ENCODE data around the gene TRMT1. TPM values are rescaled to one million over a fixed set of nuclear protein-coding genes. Genes with fewer than 3 reads are reported as not detected.
"Not testable (repeated sequence)": the region's sequence is repeated elsewhere in the genome, so short reads cannot be mapped to it uniquely, and the experiment has no call there.

TRMT1 gene
- total RNA-seq, 2 donors from 2014 or later: 22.0 to 23.6 TPM

DNA sequence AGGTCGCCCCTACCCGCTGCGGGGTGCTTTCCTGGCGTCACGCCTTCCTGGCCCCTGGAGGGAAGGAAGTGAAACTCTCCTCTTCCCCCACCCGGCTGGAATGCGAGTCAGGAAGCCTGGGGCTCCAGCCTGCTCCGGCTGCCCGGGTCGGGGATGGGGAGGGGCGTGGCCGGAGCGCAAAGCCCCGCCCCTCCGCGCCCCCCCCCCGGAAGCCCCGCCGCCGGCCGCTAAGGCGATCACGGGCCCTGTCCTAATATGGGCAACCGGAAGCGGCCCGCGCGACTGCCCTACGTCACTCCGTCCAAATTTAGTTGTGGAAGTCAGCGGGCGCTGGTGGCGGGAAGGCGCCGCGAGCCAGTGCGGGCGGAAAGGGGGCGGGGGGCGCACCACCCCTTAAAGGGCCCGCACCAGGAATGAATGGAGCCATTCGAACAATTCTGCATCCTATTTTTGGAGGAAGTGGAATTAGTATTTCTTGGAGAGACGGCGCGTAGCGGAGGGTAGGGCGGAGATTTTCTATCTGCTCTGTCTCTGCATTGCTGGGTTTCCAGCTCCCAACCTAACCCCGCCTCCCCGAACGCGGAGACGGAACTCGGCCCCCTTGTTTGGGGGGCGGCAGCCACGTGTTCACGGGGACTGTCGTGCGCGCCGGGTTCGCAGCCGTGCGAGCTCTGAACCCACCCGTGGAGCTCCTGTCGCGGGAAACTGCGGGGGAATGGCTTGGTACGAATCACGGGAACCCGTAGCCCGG is 35.2 kb upstream of the TRMT1 start:
- ATAC-seq (peak; percentile 47), DNase-seq (peak; percentile 98)
- intact Hi-C loops (cut with DNase I, micrococcal nuclease): no loop called here

DNA sequence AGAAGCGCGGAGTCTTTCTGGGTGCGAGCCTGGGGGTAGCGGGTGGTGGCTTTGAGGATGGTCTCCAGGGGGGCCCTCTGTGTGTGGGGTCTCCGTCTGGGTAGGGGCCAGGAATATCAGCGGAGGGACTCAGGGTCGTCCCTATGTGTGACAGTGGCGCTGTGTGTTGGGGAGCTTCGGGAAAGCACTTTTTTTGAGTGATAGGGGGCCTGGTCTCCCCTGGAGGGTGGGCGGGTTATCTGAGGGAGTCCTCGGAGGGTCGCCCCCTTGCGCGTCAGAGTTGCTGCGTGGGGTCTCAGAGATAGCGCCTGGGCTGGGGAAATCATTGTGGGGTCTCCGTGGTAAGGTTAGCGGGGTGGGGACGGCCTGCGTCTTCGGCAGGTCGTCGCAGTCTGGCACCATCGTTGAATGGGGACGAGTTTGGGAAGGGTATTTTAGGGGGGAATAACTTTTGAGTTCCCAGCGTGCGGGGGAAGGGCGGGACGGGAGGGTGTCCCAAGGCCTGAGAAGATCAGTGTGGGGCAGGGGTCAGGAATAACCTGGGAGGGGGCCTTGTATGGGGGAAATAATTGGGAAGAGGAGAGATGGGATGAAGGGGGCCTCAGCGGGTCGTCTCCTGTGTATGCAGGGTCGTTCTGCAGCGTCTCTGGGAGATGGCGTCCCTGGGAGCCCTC is 34.5 kb upstream of the TRMT1 start:
- no peak for ATAC-seq
- DNase-seq: peak in 1 of 2 donors; percentile 56
- intact Hi-C loops (cut with DNase I, micrococcal nuclease): no loop called here

DNA sequence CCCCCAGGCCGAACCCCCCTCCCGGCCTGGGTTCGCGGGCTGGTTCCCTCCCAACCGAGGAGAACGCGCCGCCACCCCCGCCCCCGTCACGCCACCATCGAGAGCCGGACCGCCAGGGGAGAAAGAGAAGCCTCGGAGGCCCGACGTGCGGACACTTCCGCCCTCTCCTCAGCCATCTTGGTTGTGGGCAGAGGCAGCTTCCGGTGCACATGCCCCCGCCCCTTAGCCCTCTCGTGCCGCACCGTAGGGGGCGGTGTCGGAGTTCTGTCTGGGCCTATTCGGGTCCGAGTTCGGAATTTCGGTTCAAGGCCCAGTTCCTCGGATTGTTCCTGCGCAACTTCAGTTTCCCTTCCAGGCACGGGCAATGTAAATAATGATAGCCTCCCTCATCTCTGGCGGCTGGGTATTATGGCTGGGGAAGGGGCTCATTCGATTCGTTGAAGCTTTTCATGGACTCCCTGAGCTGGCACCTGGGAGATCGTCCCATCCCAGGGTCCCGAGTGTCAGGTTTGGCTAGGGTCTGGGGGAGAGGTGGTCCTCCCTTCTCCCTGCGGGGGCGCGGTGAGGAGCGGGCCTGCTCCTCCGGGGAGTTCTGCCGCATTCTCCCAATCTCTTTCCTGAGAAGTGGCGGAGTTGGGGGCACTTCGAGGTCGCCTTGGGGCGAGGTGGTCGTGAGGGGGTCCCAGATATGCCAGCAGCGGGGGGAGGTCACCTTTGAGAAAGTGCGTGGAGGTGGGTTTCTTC is 33.8 kb upstream of the TRMT1 start, which contains the start of the genes IER2 and STX10:
Gene IER2 (plus strand): TSS at position 225 of the 744 bp plus-strand sequence. CDS start 2,776 bp downstream, outside the sequence.
Gene STX10 (minus strand): TSS at position 189 of the 744 bp plus-strand sequence. CDS start 202 bp downstream, outside the sequence.
- intact Hi-C loops (cut with DNase I, micrococcal nuclease): no loop called here
- DNase-seq (peak; percentile 95 to 96), ATAC-seq (peak; percentile 55)

DNA sequence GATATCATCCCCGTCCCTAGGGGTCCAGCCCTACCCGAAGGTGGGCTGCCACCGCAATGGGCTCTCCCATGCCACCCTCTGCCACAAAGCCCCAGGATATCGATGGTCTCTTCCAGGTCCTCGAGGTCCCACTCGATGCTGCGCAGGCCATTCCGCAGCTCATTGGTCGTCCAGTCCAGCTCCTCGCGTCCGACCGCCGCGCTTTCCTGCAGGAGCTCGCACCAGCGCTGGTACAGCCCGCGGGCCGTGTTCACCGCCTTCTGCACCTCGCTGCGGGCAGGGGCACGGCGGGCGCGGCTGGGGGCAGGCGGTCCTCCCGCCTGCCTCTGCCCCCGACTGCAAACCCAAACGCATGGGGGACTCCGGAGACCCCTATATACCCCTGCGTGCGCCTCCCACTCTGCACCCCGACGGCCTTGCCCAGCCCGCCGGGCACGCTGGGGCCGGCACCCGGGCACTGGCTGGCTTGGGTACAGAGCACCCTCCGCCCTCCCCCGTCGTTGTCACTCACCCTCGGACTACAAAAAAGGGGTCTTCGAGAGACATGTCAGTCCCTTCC is 33.2 kb upstream of the TRMT1 start:
- intact Hi-C loops (cut with DNase I, micrococcal nuclease): no loop called here
- ATAC-seq (peak; percentile 9), DNase-seq (peak; percentile 59 to 77)

DNA sequence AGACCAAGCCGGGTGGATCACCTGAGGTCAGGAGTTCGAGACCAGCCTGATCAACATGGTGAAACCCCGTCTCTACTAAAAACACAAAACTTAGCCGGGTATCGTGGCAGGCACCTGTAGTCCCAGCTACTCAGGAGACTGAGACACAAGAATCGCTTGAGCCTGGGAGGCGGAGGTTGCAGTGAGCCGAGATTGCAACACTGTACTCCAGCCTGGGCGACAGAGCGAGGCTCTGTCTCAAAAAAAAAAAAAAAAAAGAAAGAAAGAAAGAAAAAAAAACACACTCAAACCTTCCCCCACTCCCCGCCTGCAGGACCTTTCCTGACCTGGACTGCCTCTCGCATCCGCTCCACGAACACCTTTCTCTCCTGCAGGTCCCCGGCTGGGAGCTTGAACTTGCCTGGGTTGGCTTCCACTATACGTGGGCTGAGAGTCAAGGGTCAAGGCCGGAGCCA is 32.7 kb upstream of the TRMT1 start:
- peak; percentile 24 to 47 for DNase-seq
- ATAC-seq; intact Hi-C loops (cut with DNase I, micrococcal nuclease): not testable (repeated sequence)

DNA sequence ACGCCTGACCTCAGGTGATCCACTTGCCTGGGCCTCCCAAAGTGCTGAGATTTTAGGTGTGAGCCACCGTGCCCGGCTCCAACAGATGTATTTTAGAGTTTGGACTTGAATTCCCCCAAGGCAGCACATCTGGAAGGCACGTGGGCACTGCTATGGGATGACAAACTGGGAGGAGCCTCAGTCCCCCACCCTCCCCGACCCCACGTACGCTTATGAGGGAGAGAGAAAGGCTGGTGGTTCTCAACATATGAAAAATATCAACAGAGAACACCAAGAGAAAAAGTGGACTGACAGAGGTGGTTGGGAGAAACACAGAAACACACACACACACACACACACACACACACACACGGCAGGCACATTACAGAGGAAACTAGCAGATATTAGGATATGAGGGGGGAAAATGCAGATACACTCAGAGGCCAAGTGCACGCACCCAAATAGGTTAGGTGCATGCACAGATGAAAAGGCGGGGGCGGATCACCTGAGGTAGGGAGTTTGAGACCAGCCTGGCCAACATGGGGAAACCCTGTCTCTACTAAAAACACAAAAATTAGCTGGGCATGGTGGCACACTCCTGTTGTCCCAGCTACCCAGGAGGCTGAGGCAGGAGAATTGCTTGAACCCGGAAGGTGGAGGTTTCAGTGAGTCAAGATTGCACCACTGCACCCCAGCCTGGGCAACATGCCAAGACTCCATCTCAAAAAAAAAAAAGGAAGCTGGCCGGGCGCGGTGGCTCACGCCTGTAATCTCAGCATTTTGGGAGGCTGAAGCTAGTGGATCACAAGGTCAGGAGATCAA is 30.4 kb upstream of the TRMT1 start:
- peak in 1 of 2 donors; percentile 53 for DNase-seq
- intact Hi-C loops (cut with DNase I, micrococcal nuclease): no loop called here
- ATAC-seq: no peak

DNA sequence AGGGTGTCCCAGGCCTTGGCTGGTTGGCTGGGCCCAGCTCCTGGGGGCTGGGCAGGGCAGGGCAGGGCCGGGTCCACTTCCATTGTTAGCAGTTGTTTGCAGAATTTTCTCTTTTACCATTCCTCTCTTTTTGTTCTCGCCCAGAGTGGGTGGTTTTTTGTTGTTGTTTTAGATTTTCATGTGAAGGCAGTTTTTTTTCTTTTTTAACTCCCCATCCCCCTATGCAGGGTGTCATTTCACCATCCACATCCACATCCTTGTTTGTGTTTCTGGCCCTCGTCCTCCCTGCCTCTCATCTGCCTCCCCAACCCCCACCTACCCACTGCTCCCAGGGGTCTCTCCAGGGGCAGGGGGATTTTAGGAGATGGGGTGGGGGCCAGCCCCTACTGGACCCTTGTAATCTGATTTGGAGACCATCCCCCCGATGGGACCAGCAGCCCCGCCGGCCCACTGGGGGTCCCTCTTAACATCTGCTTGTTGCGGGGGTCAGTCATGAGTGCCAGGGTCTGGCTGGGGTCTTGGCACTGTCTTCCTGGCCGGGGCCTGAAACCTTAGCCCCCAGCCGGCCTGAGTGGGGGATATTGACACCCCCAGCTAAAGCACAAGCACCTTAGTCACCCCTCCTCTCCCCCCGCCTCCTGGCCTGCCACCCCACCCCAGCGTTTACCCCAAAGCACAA is 23.2 kb upstream of the TRMT1 start:
- intact Hi-C loops (cut with DNase I, micrococcal nuclease): no loop called here
- no peak for ATAC-seq
- DNase-seq: no peak

DNA sequence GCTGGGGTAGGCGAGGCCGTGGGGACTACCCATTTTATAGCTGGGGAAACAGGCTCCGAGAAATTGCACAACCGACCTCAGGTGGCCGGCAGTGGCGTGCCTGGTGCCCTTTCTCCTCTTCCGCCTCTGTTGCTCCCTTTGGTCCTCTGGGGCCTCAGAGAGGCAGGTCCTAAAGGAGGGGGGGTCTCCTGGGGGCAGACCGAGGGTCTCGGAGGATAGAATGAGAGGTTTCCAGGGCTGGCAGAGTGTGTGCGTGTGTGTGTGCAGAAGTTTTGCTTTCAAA is 22.3 kb upstream of the TRMT1 start:
- intact Hi-C loops (cut with DNase I, micrococcal nuclease): no loop called here
- ATAC-seq: no peak
- no peak for DNase-seq

DNA sequence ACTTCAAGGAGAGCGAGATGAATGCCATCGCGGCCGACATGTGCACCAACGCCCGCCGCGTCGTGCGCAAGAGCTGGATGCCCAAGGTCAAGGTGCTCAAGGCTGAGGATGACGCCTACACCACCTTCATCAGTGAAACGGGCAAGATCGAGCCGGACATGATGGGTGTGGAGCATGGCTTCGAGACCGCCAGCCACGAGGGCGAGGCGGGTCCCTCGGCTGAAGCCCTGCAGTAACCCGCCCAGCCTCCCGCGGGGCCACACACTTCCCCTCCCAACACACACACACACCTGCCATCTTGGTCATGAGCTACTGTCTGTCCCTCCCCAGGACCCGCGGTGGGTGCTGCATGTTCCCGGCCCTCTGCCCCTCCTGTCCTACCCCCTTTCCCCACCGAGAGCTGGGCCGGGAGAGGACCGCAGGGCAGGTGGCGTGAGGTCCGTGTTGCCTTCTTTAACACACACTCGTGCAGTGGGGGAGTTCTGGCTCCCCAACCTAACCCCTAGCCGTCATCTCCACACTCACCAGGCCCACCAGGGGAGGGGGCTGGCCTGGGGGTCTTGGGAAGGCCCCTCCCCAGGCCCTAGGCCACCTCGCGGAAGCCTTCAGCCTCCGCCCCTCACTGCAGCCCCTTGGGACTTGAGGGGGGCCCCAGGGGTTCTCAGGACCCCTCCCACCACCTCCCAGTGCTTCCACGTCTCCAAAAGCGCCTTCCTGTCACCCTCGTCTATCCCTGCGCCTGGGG is 21.8 kb upstream of the TRMT1 start:
- intact Hi-C loops (cut with DNase I, micrococcal nuclease): no loop called here
- DNase-seq (no peak), ATAC-seq (no peak)

DNA sequence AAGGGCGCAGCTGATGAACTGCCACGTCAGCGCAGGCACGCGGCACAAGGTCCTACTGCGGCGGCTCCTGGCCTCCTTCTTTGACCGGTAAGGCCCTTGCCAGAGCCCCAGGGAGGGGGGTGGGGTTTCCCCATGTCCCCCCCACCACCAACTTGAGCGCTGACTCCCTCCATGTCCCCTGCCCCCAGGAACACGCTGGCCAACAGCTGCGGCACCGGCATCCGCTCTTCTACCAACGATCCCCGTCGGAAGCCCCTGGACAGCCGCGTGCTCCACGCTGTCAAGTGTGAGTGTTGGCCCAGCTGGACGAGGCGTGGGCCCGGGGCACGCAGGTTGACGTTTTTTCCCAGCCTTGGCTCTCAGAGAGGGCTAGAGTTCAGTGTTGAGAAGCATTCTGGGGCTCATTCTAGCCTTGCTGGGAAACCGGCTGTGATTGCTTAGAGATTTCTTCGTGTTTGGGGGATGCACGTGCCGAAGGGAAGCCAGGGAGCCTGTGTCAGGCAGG is 20.8 kb upstream of the TRMT1 start:
- DNase-seq: no peak
- intact Hi-C loops (cut with DNase I, micrococcal nuclease): no loop called here
- ATAC-seq: no peak

DNA sequence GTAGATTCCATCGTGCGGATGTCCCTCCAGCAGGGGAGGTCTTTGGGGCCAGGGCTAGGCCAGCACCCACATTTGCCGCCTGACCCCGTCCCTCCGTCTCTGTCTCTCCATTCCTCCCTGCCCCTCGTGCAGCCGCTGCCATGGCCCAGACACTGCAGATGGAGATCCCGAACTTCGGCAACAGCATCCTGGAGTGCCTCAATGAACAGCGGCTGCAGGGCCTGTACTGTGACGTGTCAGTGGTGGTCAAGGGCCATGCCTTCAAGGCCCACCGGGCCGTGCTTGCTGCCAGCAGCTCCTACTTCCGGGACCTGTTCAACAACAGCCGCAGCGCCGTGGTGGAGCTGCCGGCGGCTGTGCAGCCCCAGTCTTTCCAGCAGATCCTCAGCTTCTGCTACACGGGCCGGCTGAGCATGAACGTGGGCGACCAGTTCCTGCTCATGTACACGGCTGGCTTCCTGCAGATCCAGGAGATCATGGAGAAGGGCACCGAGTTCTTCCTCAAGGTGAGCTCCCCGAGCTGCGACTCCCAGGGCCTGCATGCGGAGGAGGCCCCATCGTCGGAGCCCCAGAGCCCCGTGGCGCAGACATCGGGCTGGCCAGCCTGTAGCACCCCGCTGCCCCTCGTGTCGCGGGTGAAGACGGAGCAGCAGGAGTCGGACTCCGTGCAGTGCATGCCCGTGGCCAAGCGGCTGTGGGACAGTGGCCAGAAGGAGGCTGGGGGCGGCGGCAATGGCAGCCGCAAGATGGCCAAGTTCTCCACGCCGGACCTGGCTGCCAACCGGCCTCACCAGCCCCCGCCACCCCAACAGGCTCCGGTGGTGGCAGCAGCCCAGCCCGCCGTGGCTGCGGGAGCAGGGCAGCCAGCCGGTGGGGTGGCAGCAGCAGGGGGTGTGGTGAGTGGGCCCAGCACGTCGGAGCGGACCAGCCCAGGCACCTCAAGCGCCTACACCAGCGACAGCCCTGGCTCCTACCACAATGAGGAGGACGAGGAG is 18.8 kb upstream of the TRMT1 start:
- intact Hi-C loops (cut with DNase I, micrococcal nuclease): no loop called here
- DNase-seq (no peak), ATAC-seq (no peak)

DNA sequence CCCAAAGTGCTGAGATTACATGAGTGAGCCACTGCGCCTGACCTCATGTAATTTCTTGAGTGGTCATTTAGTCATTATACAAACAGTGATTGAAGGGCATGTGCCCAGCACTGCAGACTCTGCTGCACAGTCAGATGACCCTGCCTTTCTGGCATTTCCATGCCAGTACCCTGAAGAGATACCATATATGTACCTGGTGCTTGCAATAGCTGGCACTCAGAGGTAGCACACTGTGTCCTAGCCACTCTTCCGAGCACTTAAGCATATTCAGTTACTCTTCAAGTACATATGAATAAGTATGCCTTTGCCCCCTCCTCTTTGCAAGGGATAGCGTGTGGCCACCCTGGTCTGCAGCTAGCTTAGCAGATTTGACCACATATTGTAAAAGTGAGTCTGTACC is 18.1 kb upstream of the TRMT1 start:
- ATAC-seq: no peak

DNA sequence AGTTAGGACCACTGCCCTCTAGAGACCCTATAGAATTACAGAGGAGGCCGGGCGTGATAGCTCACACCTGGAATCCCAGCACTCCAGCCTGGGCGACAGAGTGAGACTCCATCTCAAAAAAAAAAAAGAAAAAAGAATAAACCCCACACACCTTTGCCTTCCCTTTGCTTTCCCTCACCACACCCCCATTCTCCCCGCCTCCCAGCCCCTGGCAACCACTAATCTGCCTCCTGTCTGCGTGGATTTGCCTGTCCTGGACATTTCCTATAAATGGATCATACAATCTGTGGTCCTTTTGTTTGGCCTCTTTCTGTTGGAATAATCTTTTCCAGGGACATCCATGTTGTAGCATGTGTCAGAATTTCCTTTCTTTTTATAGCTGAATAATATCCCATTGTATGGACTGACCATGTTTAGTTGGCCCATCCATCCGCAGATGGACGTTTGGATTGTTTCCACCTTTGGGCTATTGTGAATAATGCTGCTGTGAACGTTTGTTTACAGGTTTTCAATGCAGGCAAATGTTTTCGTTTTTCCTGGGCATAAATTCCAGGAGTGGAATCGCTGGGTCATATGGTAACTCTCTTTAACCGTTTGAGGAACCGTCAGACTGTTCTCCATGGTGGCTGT is 16.8 kb upstream of the TRMT1 start:
- intact Hi-C loops (cut with DNase I, micrococcal nuclease): no loop called here
- ATAC-seq: no peak

More for the DNA sequence above, 18.1 kb upstream of the TRMT1 start:
- intact Hi-C loops (cut with DNase I, micrococcal nuclease): no loop called here
- no peak for DNase-seq

DNA sequence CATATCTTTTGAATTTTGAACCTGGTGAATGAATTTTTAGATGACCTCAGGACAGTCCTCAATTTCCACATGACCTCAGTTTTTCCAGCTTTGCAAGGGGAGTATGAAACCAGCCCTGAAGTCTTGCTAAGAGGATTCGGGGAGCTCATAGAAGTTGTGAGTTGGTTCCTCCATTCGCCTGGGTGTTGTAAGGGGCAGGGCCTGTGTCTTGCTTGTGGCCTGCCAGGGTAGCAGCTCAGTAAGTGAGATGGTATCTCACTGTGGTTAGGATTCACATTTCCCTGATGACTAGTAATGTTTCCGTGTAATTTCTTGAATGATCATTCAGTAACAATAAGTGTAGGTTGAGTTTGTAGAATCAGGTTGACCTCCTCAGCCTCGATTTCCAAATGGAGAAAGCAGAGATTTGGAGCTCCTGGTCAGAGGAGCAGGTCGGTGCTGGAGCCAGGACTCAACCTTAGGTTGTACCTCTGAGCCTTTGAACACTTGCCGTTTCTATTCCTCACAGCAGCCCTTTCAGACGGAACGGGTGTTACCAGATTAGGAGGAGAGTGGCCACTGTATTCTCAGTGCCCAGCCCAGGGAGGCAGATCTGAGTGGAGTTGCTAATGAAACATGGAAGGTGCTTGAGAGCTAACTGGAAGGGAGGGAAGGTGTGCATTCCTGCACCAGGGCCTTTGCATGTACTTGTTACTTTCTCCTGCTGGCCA is 16.1 kb upstream of the TRMT1 start:
- intact Hi-C loops (cut with DNase I, micrococcal nuclease): no loop called here
- no peak for ATAC-seq
- DNase-seq: no peak

More for the DNA sequence above, 16.8 kb upstream of the TRMT1 start:
- DNase-seq: no peak

DNA sequence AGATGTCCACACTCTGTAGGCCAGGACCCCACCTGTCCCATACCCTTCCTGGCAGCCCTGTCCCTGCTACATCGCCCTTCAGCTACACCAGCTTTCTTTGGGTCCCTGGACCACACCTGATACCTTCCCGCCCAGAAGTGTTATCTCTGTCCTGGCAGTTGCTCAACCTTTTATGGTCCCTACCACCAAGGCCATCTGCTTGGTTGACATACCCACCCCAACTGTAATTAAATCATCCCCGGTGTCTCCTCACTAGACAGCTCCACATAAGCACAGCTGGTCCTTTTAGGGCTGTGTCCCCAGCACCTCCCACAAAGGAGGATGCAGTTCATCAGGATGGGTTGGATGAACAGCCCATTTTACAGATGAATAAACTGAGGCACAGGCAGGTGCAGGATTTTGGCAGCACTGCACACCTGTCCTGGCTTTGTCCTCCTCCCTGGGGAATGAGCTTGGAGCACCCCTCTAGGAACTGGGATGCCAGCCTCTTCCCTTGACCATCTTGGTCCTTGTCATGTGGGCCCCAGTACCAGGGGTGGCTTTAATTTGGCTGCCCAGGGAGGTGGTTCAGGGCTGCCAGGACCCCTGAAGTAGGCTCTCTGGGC is 14.4 kb upstream of the TRMT1 start:
- intact Hi-C loops (cut with DNase I, micrococcal nuclease): no loop called here
- peak; percentile 72 for ATAC-seq

More for the DNA sequence above, 14.4 kb upstream of the TRMT1 start:
- DNase-seq: no peak
